Measurements from ENCODE around the gene VPS33A.

GRCh38 chr12:122235741-122236140 is 30.6 kb downstream of the VPS33A start:
- TF ChIP-seq CTCF (IDR thresholded peaks at IDR 0.05; ENCODE audit: low read depth, low read length, missing input control) (no peak), HNF4A (conservative IDR thresholded peaks at IDR 0.05) (peak; percentile 89 to 93), TAF1 (conservative IDR thresholded peaks at IDR 0.05) (no peak), JUND (IDR thresholded peaks at IDR 0.05) (peak; percentile 34 to 35)
